Measurements from ENCODE around the gene PRICKLE2. TPM values are rescaled to one million over a fixed set of nuclear protein-coding genes. Genes with fewer than 3 reads are reported as not detected.

The PRICKLE2 gene
- total RNA-seq, 1 donor from 2014 or later: 5.3 TPM

- TF ChIP-seq, protein P1, sequence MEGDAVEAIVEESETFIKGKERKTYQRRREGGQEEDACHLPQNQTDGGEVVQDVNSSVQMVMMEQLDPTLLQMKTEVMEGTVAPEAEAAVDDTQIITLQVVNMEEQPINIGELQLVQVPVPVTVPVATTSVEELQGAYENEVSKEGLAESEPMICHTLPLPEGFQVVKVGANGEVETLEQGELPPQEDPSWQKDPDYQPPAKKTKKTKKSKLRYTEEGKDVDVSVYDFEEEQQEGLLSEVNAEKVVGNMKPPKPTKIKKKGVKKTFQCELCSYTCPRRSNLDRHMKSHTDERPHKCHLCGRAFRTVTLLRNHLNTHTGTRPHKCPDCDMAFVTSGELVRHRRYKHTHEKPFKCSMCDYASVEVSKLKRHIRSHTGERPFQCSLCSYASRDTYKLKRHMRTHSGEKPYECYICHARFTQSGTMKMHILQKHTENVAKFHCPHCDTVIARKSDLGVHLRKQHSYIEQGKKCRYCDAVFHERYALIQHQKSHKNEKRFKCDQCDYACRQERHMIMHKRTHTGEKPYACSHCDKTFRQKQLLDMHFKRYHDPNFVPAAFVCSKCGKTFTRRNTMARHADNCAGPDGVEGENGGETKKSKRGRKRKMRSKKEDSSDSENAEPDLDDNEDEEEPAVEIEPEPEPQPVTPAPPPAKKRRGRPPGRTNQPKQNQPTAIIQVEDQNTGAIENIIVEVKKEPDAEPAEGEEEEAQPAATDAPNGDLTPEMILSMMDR (IDR thresholded peaks at IDR 0.05; ENCODE audit: unreplicated experiment): no peak
- Mint-ChIP-seq H3K4me3 (ENCODE audit: unreplicated experiment) (no peak overlapping the region), H3K27ac (ENCODE audit: unreplicated experiment) (no peak overlapping the region), H3K4me1 (ENCODE audit: unreplicated experiment) (no peaks in the 10 kb centered on the region), H3K27me3 (ENCODE audit: unreplicated experiment) (peaks cover 8% of the 10 kb centered on the region), H3K36me3 (ENCODE audit: low read depth, unreplicated experiment) (peaks cover 8% of the 10 kb centered on the region), H3K9me3 (ENCODE audit: unreplicated experiment) (no peaks in the 10 kb centered on the region)
- no peak for DNase-seq (ENCODE audit: low spot score)
Observed at GRCh38 chr3:64143409-64144130, 81.7 kb downstream of the PRICKLE2 start.

DNA sequence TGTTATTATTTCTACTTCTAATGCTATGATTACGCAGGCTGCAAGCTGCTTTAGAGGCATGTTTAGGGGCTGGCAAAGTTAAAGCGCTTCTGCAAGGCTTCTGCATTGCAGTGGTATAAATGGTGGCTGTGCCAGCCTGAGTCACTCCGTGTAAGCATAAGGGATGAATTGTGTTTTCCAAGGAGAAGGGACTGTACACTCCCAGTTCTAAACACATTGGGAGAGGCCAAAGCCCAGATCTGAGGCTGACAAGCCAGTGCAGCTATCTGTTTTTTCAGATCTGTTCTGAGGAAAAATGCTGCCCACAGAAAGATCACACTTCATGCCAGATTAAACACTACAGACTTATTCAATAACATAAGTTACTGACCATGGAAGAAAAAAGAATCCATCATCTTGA lies 83.8 kb downstream of the PRICKLE2 start:
- TF ChIP-seq, protein P1 (IDR thresholded peaks at IDR 0.05; ENCODE audit: unreplicated experiment): no peak
- Mint-ChIP-seq H3K27me3 (ENCODE audit: unreplicated experiment) (peaks cover 8% of the 10 kb centered on the region), H3K4me3 (ENCODE audit: unreplicated experiment) (no peak overlapping the region), H3K36me3 (ENCODE audit: low read depth, unreplicated experiment) (no peaks in the 10 kb centered on the region), H3K4me1 (ENCODE audit: unreplicated experiment) (no peaks in the 10 kb centered on the region), H3K9me3 (ENCODE audit: unreplicated experiment) (no peaks in the 10 kb centered on the region), H3K27ac (ENCODE audit: unreplicated experiment) (no peak overlapping the region)
- DNase-seq (ENCODE audit: low spot score): no peak

DNA sequence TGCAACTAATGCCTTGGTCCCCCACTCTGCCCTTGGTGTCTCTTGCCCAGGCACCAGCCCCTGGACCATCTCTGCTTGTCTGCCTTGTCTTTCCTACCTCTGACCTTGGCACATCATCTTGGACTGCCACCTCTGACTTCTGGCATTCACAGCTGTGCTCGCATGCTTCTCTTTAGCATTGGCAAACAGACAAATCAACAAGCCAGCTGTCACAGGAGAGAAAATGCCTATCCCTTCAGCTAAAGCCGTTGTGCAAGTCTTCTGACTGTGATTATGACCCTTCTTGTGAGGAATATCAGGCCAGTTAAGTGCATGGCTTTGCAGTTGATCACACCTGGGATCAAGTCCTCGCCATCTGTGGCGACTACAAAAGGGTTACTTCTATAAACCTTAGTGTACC lies 84.6 kb downstream of the PRICKLE2 start:
- Mint-ChIP-seq H3K4me3 (ENCODE audit: unreplicated experiment) (no peak overlapping the region), H3K36me3 (ENCODE audit: low read depth, unreplicated experiment) (no peaks in the 10 kb centered on the region), H3K27ac (ENCODE audit: unreplicated experiment) (no peak overlapping the region), H3K4me1 (ENCODE audit: unreplicated experiment) (no peaks in the 10 kb centered on the region), H3K9me3 (ENCODE audit: unreplicated experiment) (no peaks in the 10 kb centered on the region), H3K27me3 (ENCODE audit: unreplicated experiment) (peaks cover 8% of the 10 kb centered on the region)
- no peak for DNase-seq (ENCODE audit: low spot score)
- TF ChIP-seq, protein P1 (IDR thresholded peaks at IDR 0.05; ENCODE audit: unreplicated experiment): no peak

DNA sequence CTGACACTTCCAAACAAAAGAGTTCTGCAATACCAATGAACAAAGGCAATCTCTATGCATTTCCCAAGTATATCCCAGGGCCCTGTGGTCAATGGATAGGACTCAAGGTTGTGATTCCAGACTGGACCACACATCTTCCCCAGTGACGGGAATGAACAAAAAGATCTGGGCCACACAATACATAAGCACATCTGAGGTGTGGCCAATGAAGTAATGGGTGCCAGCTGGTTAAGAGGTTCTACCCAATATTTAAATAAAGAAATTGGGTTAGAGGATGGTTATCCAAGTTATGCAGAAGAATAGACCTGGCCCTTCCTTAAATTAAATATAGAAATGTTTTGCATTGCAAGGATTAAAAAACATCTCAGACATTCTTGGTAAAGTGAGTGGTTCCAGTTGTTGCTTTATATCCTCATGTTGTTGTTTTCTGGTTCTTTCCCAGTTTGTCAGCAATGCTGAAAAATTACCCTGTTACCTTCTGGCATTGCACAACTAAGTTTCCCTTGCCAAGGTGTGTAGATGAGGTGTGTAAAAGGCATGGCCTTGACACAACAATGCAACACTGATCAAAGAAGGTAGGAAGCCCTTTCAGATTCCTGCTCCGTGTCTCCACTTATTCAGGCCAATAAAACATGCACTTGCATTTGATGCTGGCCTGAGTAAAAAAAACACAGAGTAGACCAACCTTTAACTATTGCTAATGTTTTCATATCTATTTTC lies 86.5 kb downstream of the PRICKLE2 start:
- Mint-ChIP-seq H3K27me3 (ENCODE audit: unreplicated experiment) (peaks cover 9% of the 10 kb centered on the region), H3K4me1 (ENCODE audit: unreplicated experiment) (no peaks in the 10 kb centered on the region)
- DNase-seq (ENCODE audit: low spot score): no peak

More for the DNA sequence above, 86.5 kb downstream of the PRICKLE2 start:
- Mint-ChIP-seq H3K4me3 (ENCODE audit: unreplicated experiment) (no peak overlapping the region), H3K9me3 (ENCODE audit: unreplicated experiment) (no peaks in the 10 kb centered on the region), H3K27ac (ENCODE audit: unreplicated experiment) (no peak overlapping the region), H3K36me3 (ENCODE audit: low read depth, unreplicated experiment) (no peaks in the 10 kb centered on the region)
- TF ChIP-seq, protein P1 (IDR thresholded peaks at IDR 0.05; ENCODE audit: unreplicated experiment): no peak
